GM12878 (cell line): ENCODE measurements around the gene RPS19BP1. TPM values are rescaled to one million over a fixed set of nuclear protein-coding genes. Genes with fewer than 3 reads are reported as not detected.

ENCODE experiments used
- BHLHE40 ChIP-seq, 2 experiments: fragments of 450-650 bp in 1 of 2; IDR thresholded peaks; 2 replicates each; pipeline ENCODE4 v1.6.1; 2011 to 2017; ENCODE audit warnings: low read depth in 2 of 2, borderline replicate concordance in 1 of 2, improper control_type of control experiment in 1 of 2, low read length in 1 of 2, mild to moderate bottlenecking in 1 of 2
- CHD1 ChIP-seq: IDR thresholded peaks from 2 replicates; pipeline ENCODE4 v1.6.1; 2012; ENCODE audit warnings: low read depth, low read length, improper control_type of control experiment
- FOXM1 ChIP-seq: IDR thresholded peaks from 2 replicates; pipeline ENCODE4 v1.6.1; 2012; ENCODE audit warnings: low read depth, mild to moderate bottlenecking, inconsistent platforms, low read length, moderate library complexity
- NFYA ChIP-seq: IDR thresholded peaks from 2 replicates; pipeline ENCODE4 v1.6.1; 2011; ENCODE audit warnings: low read depth, mild to moderate bottlenecking, low read length, improper control_type of control experiment, borderline replicate concordance
- NR2F1 ChIP-seq: fragments of 450-650 bp; conservative IDR thresholded peaks from 2 replicates; pipeline ENCODE4 v1.6.1; 2017; ENCODE audit warnings: mild to moderate bottlenecking
- NRF1 ChIP-seq: conservative IDR thresholded peaks from 2 replicates; pipeline ENCODE4 v1.6.1; 2011; ENCODE audit warnings: mild to moderate bottlenecking, low read depth, low read length, improper control_type of control experiment
- POLR2AphosphoS5 ChIP-seq: IDR thresholded peaks from 2 replicates; pipeline ENCODE4 v1.6.1; 2011; ENCODE audit warnings: mild to moderate bottlenecking, low read length, inconsistent platforms
- SIN3A ChIP-seq: IDR thresholded peaks from 2 replicates; pipeline ENCODE4 v1.6.1; 2012; ENCODE audit warnings: low read depth, low read length, improper control_type of control experiment
- SP1 ChIP-seq: IDR thresholded peaks from one replicate; pipeline ENCODE4 v1.6.1; 2011; ENCODE audit warnings: low read depth, low read length
- TARDBP ChIP-seq: IDR thresholded peaks from 2 replicates; pipeline ENCODE4 v1.6.1; 2016; ENCODE audit warnings: borderline replicate concordance
- YBX1 ChIP-seq: fragments of 450-650 bp; IDR thresholded peaks from 2 replicates; pipeline ENCODE4 v1.6.1; 2016; ENCODE audit warnings: antibody characterized with exemption
- polyA plus RNA-seq, 11 experiments: library from polyadenylated mRNA; depleted of rRNA in 4 of 11; unstranded in 6 of 11; stranded (reverse) in 5 of 11; fragments of >200 nt; fragmentation: Nextera tagmentation in 4 of 11; fragmentation: Illumina TruSeq in 1 of 11; extraction: Ambion mirVana in 4 of 11; extraction: Trizol in 1 of 11; gene quantifications; 1 replicate in 1 of 11; 2 replicates in 10 of 11; pipeline versions ENCODE4 v1.2.1 to v1.2.3, GENCODE V29; 2011 to 2016; ENCODE audit warnings: inconsistent platforms in 2 of 11, missing spikeins in 2 of 11, low read depth in 1 of 11
- total RNA-seq, 4 experiments: library from RNA; depleted of rRNA in 3 of 4; stranded (reverse); fragments of >200 nt in 3 of 4; fragmentation: Illumina TruSeq in 1 of 4; extraction: Trizol in 1 of 4; gene quantifications; 2 replicates each; pipeline versions ENCODE4 v1.2.1 to v1.2.3, GENCODE V29; 2013 to 2021
- TF ChIP-seq, protein P1 (sequence below): fragments of 450-650 bp; formaldehyde crosslinking; IDR thresholded peaks from 2 replicates; pipeline ENCODE4 v1.5.0; 2022; ENCODE audit warnings: mild to moderate bottlenecking, missing genetic modification characterization
- TF ChIP-seq, protein P2 (sequence below): fragments of 450-650 bp; IDR thresholded peaks from 2 replicates; pipeline ENCODE4 v1.6.1; 2017; ENCODE audit warnings: borderline replicate concordance
- TF ChIP-seq, protein P3 (sequence below): fragments of 450-650 bp; IDR thresholded peaks from 2 replicates; pipeline ENCODE4 v1.6.1; 2016; ENCODE audit warnings: mild to moderate bottlenecking, moderate library complexity, borderline replicate concordance
- TF ChIP-seq, protein P4 (sequence below): fragments of 450-650 bp; IDR thresholded peaks from 2 replicates; pipeline ENCODE4 v1.6.1; 2017; ENCODE audit warnings: mild to moderate bottlenecking, moderate library complexity

The RPS19BP1 gene
- total and polyA plus RNA-seq, 10 of the 15 experiments (the other 5 are each of a cell fraction or from before 2014, with no cell fraction given) = 2.7 to 206 (median 78.6) TPM

DNA sequence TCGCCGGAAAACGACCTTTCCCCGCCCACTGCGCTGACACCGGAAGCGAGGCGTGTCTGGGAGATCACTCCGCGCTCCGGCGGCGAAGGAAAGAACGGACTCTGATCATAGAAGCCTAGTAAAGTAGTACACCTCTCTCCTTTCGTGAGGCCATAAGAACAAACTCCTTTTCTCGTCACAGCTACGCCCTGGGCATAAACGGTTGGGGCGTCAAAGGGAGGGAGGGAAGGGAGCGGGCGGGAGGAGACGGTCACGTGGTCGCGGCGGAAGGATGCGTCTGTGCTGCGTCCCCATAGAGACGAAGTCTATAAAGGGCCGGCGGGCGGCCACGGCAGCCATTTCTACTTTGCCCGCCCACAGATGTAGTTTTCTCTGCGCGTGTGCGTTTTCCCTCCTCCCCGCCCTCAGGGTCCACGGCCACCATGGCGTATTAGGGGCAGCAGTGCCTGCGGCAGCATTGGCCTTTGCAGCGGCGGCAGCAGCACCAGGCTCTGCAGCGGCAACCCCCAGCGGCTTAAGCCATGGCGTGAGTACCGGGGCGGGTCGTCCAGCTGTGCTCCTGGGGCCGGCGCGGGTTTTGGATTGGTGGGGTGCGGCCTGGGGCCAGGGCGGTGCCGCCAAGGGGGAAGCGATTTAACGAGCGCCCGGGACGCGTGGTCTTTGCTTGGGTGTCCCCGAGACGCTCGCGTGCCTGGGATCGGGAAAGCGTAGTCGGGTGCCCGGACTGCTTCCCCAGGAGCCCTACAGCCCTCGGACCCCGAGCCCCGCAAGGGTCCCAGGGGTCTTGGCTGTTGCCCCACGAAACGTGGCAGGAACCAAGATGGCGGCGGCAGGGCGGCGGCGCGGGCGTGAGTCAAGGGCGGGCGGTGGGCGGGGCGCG, 12.1 kb downstream of the RPS19BP1 start, which contains the start of gene ATF4 (continued):
- TF ChIP-seq, protein P1, sequence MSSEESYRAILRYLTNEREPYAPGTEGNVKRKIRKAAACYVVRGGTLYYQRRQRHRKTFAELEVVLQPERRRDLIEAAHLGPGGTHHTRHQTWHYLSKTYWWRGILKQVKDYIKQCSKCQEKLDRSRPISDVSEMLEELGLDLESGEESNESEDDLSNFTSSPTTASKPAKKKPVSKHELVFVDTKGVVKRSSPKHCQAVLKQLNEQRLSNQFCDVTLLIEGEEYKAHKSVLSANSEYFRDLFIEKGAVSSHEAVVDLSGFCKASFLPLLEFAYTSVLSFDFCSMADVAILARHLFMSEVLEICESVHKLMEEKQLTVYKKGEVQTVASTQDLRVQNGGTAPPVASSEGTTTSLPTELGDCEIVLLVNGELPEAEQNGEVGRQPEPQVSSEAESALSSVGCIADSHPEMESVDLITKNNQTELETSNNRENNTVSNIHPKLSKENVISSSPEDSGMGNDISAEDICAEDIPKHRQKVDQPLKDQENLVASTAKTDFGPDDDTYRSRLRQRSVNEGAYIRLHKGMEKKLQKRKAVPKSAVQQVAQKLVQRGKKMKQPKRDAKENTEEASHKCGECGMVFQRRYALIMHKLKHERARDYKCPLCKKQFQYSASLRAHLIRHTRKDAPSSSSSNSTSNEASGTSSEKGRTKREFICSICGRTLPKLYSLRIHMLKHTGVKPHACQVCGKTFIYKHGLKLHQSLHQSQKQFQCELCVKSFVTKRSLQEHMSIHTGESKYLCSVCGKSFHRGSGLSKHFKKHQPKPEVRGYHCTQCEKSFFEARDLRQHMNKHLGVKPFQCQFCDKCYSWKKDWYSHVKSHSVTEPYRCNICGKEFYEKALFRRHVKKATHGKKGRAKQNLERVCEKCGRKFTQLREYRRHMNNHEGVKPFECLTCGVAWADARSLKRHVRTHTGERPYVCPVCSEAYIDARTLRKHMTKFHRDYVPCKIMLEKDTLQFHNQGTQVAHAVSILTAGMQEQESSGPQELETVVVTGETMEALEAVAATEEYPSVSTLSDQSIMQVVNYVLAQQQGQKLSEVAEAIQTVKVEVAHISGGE (CRISPR knock-in tag) = peak; percentile 41; the same call in 1 of the 2 replicates
- no peak for TF ChIP-seq NFYA
- no peak for TF ChIP-seq YBX1
- TF ChIP-seq CHD1 = peak; percentile 95
- no peak for TF ChIP-seq SP1
- TF ChIP-seq SIN3A = peak; percentile 78
- TF ChIP-seq POLR2AphosphoS5 = peak; percentile 99
- peak; percentile 57 to 81 for TF ChIP-seq BHLHE40 (IDR thresholded peaks at IDR 0.05; ENCODE audit: borderline replicate concordance in 1 of 2, low read depth in 2 of 2, low read length in 1 of 2)
- TF ChIP-seq, protein P2, sequence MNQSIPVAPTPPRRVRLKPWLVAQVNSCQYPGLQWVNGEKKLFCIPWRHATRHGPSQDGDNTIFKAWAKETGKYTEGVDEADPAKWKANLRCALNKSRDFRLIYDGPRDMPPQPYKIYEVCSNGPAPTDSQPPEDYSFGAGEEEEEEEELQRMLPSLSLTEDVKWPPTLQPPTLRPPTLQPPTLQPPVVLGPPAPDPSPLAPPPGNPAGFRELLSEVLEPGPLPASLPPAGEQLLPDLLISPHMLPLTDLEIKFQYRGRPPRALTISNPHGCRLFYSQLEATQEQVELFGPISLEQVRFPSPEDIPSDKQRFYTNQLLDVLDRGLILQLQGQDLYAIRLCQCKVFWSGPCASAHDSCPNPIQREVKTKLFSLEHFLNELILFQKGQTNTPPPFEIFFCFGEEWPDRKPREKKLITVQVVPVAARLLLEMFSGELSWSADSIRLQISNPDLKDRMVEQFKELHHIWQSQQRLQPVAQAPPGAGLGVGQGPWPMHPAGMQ = no peak
- TF ChIP-seq TARDBP = peak; percentile 90
- TF ChIP-seq NR2F1 = peak; percentile 33
- TF ChIP-seq, protein P3, sequence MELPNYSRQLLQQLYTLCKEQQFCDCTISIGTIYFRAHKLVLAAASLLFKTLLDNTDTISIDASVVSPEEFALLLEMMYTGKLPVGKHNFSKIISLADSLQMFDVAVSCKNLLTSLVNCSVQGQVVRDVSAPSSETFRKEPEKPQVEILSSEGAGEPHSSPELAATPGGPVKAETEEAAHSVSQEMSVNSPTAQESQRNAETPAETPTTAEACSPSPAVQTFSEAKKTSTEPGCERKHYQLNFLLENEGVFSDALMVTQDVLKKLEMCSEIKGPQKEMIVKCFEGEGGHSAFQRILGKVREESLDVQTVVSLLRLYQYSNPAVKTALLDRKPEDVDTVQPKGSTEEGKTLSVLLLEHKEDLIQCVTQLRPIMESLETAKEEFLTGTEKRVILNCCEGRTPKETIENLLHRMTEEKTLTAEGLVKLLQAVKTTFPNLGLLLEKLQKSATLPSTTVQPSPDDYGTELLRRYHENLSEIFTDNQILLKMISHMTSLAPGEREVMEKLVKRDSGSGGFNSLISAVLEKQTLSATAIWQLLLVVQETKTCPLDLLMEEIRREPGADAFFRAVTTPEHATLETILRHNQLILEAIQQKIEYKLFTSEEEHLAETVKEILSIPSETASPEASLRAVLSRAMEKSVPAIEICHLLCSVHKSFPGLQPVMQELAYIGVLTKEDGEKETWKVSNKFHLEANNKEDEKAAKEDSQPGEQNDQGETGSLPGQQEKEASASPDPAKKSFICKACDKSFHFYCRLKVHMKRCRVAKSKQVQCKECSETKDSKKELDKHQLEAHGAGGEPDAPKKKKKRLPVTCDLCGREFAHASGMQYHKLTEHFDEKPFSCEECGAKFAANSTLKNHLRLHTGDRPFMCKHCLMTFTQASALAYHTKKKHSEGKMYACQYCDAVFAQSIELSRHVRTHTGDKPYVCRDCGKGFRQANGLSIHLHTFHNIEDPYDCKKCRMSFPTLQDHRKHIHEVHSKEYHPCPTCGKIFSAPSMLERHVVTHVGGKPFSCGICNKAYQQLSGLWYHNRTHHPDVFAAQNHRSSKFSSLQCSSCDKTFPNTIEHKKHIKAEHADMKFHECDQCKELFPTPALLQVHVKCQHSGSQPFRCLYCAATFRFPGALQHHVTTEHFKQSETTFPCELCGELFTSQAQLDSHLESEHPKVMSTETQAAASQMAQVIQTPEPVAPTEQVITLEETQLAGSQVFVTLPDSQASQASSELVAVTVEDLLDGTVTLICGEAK = peak; percentile 95
- TF ChIP-seq FOXM1 = no peak
- TF ChIP-seq, protein P4, sequence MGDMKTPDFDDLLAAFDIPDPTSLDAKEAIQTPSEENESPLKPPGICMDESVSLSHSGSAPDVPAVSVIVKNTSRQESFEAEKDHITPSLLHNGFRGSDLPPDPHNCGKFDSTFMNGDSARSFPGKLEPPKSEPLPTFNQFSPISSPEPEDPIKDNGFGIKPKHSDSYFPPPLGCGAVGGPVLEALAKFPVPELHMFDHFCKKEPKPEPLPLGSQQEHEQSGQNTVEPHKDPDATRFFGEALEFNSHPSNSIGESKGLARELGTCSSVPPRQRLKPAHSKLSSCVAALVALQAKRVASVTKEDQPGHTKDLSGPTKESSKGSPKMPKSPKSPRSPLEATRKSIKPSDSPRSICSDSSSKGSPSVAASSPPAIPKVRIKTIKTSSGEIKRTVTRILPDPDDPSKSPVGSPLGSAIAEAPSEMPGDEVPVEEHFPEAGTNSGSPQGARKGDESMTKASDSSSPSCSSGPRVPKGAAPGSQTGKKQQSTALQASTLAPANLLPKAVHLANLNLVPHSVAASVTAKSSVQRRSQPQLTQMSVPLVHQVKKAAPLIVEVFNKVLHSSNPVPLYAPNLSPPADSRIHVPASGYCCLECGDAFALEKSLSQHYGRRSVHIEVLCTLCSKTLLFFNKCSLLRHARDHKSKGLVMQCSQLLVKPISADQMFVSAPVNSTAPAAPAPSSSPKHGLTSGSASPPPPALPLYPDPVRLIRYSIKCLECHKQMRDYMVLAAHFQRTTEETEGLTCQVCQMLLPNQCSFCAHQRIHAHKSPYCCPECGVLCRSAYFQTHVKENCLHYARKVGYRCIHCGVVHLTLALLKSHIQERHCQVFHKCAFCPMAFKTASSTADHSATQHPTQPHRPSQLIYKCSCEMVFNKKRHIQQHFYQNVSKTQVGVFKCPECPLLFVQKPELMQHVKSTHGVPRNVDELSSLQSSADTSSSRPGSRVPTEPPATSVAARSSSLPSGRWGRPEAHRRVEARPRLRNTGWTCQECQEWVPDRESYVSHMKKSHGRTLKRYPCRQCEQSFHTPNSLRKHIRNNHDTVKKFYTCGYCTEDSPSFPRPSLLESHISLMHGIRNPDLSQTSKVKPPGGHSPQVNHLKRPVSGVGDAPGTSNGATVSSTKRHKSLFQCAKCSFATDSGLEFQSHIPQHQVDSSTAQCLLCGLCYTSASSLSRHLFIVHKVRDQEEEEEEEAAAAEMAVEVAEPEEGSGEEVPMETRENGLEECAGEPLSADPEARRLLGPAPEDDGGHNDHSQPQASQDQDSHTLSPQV = no peak; the same call in 1 of the 2 replicates
- TF ChIP-seq NRF1 = no peak
